Ovary (tissue), 3 donors: ENCODE measurements around the gene ZNF681.

ENCODE experiments used
- EP300 ChIP-seq: sonication (generic); formaldehyde crosslinking; IDR thresholded peaks from one replicate; pipeline ENCODE4 v1.6.1; 2017; ENCODE audit warnings: antibody characterized with exemption
- POLR2A ChIP-seq: fragments of 450-650 bp; IDR thresholded peaks from one replicate; pipeline ENCODE4 v1.6.1; 2017; ENCODE audit warnings: antibody characterized with exemption, mild to moderate bottlenecking, moderate library complexity
- TF ChIP-seq, protein P1 (sequence below), 3 donors: fragments of 450-650 bp in 2 of 3; fragments of 200-600 bp in 1 of 3; IDR thresholded peaks; one replicate each; pipeline versions ENCODE4 v1.5.1 to v1.8.0; 2016 to 2022; ENCODE audit warnings: antibody characterized with exemption in 3 of 3, mild to moderate bottlenecking in 1 of 3
- donor health status: DM: no; HTN: no; CAD: no.

DNA sequence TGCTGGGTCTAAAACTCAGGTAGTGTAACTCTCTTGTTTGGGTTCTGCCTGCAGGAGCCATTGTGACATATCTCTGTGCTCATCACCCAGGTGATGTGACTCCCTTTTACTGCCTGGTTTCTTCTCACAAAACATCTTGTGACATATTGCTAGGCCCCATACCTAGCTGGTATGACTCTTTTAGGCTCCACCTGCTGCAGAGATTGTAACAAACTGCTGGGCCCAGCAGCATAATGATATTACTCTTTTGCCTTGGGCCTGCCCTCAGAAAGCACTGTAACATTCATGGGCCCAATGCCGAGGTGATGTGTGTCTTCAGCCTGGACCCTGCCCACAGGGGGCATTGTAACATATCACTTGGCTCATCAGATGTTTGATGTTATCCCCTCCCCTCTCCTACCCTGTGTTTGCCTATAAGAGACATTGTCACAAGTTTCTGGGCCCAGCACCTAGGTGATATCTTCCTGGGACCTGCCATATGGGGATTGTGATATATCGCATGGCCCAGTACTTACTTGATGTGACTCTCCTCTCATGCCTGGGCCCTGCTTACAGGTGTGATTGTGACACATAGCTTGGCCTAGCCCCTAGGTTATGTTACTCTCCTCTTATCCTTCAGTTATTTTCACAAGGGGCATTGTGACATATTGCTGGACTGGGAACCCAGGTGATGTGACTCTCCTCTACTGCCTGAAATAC, 18.0 kb upstream of the ZNF681 start:
- TF ChIP-seq, protein P1, sequence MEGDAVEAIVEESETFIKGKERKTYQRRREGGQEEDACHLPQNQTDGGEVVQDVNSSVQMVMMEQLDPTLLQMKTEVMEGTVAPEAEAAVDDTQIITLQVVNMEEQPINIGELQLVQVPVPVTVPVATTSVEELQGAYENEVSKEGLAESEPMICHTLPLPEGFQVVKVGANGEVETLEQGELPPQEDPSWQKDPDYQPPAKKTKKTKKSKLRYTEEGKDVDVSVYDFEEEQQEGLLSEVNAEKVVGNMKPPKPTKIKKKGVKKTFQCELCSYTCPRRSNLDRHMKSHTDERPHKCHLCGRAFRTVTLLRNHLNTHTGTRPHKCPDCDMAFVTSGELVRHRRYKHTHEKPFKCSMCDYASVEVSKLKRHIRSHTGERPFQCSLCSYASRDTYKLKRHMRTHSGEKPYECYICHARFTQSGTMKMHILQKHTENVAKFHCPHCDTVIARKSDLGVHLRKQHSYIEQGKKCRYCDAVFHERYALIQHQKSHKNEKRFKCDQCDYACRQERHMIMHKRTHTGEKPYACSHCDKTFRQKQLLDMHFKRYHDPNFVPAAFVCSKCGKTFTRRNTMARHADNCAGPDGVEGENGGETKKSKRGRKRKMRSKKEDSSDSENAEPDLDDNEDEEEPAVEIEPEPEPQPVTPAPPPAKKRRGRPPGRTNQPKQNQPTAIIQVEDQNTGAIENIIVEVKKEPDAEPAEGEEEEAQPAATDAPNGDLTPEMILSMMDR (IDR thresholded peaks at IDR 0.05): no peak
- TF ChIP-seq EP300: no peak
- TF ChIP-seq POLR2A: no peak
